GM21360 (cell line): ENCODE results near the gene SWT1.
"Not testable (repeated sequence)": the region's sequence is repeated elsewhere in the genome, so short reads cannot be mapped to it uniquely, and the experiment has no call there.

Experiments
- ATAC-seq: cut with Tn5 transposase; IDR thresholded peaks from one replicate; pipeline ENCODE4 v1.9.1; 2021; ENCODE audit warnings: mild to moderate bottlenecking, moderate library complexity; ENCODE audit not compliant: unreplicated experiment

Gene SWT1

DNA sequence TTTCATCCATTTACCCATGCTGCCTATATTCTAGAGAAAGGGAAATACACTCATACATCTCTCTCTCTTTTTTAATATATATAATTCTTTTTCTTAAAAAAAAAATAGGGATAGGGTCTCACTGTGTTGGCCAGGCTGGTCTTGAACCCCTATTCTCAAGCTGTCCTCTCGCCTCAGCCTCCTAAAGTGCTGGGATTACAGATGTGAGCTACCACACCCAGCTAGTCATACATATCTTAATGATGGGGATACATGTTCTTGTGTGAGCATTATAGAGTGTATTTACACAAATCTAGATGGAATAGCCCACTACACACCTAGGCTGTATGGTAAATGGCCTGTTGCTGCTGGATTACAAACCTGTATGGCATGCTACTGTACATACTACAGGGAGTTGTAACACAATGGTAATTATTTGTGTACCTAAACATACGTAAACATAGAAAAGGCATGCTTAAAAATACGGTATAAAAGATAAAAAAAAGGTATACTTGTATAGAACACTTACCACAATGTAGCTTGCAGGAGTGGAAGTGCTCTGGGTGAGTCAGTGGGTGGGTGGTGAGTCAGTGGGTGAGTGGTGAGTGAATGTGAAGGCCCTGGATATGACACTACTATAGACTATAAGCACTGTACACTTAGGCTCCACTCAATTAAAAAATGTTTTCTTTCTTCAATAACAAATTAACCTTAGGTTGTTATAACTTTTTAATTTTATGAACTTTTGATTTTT lies 87.2 kb downstream of the SWT1 start:
- ATAC-seq: no peak

DNA sequence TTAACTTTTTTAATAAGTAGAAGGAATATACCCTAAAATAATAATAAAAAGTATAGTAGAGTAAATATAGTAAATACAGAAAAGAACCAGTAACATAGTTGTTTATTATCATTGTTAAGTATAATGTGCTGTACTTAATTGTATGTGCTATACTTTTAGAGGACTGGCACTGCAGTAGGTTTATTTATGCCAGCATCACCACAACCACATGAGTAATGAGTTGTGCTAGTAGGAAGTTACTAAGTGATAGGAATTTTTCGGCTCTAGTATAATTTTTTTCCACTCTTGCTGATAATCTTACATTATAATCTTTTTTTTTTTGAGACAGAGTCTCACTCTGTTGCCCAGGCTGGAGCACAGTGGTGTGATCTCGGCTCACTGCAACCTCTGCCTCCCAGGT lies 88.5 kb downstream of the SWT1 start:
- ATAC-seq: no peak

DNA sequence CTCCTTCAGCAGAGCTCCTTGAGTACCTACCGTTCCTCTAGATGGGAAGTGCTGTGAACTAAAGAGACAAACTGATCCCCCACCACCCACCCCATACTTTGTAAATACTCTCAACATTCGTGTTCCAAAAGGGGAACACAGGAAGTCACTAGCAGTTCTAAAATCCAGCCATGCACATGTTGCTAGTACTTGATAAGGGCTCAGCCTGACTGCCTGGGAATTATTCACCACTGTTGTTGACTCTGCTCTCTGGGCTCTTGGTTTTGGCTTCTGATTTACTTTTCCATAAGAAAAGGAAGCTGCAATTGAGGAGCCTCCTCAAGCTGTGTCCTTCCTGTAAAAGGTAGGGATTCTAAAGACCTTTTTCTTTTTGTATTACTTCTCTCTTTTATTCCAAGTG lies 92.6 kb downstream of the SWT1 start:
- no peak for ATAC-seq

DNA sequence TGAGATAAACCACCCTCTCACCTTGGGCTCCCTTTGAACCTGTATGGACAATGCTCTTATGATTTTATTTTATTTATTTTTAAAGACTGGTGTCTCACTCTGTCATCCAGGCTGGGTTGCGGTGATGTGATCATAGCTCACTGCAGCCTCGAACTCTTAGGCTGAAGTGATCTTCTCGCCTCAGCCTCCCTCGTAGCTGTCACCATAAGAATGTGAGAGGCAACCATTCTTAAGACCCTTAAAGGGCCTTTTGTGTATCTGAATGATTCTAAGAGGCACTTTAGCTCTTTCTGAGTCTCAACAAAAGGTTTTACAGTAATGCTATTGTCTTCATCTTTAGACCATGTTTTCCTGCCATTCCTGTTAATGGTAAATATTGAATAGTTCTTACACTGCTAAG lies 93.1 kb downstream of the SWT1 start:
- no peak for ATAC-seq

DNA sequence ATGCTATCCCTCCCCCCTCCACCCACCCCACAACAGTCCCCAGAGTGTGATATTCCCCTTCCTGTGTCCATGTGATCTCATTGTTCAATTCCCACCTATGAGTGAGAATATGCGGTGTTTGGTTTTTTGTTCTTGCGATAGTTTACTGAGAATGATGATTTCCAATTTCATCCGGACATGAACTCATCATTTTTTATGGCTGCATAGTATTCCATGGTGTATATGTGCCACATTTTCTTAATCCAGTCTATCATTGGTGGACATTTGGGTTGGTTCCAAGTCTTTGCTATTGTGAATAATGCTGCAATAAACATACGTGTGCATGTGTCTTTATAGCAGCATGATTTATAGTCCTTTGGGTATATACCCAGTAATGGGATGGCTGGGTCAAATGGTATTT lies 95.0 kb downstream of the SWT1 start:
- not testable (repeated sequence) for ATAC-seq

DNA sequence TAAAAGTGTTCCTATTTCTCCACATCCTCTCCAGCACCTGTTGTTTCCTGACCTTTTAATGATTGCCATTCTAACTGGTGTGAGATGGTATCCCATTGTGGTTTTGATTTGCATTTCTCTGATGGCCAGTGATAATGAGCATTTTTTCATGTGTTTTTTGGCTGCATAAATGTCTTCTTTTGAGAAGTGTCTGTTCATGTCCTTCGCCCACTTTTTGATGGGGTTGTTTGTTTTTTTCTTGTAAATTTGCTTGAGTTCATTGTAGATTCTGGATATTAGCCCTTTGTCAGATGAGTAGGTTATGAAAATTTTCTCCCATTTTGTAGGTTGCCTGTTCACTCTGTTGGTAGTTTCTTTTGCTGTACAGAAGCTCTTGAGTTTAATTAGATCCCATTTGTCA lies 95.4 kb downstream of the SWT1 start:
- ATAC-seq: not testable (repeated sequence)

DNA sequence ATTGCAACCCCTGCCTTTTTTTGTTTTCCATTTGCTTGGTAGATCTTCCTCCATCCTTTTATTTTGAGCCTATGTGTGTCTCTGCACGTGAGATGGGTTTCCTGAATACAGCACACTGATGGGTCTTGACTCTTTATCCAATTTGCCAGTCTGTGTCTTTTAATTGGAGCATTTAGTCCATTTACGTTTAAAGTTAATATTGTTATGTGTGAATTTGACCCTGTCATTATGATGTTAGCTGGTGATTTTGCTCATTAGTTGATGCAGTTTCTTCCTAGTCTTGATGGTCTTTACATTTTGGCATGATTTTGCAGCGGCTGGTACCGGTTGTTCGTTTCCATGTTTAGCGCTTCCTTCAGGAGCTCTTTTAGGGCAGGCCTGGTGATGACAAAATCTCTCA lies 98.6 kb downstream of the SWT1 start:
- not testable (repeated sequence) for ATAC-seq

DNA sequence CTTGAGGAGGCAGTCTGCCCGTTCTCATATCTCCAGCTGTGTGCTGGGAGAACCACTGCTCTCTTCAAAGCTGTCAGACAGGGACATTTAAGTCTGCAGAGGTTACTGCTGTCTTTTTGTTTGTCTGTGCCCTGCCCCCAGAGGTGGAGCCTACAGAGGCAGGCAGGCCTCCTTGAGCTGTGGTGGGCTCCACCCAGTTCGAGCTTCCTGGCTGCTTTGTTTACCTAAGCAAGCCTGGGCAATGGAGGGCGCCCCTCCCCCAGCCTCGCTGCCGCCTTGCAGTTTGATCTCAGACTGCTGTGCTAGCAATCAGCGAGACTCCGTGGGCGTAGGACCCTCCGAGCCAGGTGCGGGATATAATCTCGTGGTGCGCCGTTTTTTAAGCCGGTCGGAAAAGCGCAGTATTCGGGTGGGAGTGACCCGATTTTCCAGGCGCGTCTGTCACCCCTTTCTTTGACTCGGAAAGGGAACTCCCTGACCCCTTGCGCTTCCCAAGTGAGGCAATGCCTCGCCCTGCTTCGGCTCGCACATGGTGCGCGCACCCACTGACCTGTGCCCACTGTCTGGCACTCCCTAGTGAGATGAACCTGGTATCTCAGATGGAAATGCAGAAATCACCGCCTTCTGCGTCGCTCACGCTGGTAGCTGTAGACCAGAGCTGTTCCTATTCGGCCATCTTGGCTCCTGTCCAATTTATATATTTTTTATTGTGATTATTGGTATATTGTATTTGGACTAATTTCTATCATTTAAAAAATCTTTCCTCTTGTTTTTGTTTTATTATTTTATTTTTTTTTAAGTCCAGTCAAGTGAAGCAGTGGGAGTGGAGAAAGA lies 100.4 kb downstream of the SWT1 start:
- not testable (repeated sequence) for ATAC-seq

DNA sequence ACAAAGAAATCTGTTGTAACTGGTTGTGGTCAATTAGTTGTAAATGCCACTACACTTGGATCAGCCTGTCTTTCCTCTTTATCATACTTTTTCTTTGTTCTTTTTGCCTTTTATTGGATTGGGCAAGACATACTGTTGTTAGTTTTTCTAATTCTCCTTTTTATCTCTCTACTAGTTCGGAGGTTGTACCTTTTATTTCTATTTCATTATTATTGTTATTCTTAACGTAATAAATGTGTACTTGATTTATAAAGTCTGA lies 100.9 kb downstream of the SWT1 start:
- no peak for ATAC-seq

DNA sequence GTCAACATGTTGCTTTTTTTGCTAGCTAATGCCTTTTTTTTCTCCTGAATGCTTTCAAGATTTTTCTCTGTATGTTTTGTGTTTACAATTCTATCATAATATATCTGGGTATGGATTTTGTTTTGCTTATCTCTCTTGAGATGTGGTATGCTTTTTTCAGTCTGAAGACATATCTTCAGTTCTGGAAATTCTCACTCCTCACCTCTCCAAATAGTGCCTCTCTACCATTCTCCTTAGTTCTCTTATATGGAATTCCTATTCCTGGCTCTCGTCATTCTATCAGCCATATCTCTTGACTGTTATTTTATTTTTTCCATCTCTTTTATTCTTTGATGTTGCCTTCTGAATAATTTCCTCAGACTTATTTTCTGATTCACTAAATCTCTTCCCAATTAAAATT lies 101.7 kb downstream of the SWT1 start:
- no peak for ATAC-seq

DNA sequence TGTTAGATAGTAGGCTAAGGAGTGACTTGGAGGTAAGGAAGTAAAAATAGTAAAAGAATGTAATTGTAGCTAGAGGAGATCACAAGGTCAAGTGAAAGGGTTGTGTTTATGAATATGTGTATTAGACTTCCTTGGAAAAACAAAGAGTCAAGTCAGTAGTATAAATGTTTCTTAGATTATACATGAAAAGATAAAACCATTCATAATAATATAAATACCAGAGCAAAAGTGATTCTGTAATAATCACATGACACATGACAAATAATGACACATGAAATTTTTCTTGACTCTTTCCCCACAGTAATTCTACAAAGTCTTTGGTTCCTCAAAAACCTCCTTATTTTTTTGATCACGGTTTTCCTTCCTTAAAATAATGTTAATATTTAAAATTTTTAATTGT lies 103.6 kb downstream of the SWT1 start:
- ATAC-seq: no peak

DNA sequence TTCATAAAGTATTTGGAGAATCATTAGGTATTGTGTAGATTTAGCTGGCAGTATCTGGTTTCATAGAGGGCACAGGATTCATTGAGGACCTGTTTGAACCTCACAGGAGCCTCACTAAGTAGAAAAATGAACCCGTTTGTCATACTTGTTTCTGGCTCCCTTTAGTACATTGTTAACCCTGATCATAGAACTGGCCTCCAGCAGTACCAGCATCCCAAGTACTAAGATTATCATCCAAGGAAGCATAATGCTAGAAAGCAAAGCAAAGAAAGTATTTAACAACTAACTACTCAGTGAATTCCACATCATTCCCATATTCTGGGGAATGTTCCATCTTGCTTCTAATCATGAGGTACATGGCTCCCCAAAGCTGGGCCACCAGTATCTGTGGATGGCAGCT lies 105.2 kb downstream of the SWT1 start:
- no peak for ATAC-seq

DNA sequence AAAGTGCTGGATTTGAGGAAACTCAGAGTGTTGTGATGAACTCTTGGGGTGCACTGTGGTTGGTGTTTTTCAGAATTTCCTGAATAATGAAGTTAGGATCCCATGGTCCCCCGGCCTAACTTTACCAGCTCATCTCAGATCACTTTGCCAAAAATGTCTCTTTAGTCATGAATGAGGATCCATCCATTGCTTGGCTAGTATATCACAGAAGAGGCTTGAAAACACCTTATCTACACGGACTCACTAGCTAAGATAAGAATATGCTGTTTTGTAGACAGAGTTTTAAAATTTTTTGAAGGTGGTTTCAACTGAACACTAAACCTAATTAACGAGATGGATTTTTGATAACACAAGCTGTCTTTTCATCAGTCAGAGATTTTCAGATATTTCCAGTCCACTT lies 106.3 kb downstream of the SWT1 start:
- ATAC-seq: no peak

DNA sequence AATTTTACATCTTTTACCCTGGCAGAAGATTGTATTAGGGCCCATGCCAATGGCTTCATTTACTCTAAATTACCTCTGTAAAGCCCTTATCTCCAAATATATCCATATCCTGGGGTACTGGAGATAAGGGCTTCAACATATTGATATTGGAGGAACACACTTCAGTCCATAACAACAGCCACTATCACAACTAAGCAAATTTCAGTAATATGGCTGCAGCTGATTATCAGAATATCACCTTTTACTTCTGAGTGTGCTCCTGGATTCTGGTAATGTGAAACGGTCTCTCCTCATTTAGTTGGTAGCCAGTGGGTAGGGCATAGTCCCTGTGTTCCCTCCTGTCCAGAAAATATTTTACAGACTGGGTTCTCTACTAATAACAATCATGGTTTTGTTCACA lies 106.8 kb downstream of the SWT1 start:
- ATAC-seq: no peak

DNA sequence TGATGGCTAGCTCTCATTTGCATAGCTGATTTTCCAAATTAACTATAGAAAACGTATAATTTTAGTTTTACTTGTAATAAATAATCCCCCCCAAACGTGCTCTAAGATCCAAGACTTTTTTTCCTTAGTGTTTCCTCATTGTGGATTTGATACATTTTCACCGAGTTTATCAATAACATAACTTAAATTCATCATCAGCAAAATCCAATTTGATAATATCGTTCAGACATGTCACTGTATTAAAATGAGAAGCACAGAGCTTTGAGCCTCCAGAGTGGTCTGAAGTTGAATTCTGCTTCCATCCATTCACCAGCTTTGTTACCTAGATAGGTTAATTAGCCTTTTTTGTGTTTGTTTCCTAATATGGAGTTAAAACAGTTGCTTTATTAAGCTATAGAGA lies 108.3 kb downstream of the SWT1 start:
- ATAC-seq: no peak

DNA sequence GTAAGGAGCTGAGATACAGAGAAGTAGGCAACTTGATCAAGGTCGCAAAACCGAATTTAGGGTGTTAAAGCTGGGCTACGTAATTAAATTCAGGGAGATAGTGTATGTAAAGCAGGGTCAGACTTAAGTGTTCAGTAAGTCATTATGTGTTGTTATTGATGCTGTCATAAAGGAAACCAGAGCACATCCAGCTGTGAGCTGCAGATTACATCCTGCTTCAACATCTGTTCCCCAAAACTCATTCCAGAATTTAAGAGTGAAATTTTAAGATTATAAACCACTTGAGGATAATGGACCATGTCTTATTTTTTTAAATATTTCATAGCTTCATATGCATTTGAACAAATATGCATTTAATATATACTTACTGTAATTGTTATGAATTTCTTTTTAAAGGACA lies 110.3 kb downstream of the SWT1 start:
- no peak for ATAC-seq

DNA sequence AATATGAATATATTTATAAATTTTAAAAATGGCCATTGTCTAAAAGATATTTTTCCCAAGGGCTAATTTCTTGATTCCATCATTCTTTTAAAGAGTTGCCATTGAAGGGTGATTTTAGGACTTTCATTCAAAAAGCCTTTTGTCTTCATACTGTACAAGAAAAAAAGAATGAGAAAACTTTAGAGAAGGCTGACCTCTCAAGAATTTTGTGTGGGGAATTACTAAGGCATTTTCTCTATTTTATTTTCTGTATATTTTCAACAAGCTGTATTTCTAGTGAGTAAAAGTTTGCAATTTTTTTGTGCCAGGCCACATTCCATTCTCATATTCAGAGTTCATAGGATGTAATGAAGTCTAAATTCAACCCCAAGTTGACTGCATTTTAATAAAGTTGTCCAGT lies 110.7 kb downstream of the SWT1 start:
- no peak for ATAC-seq

DNA sequence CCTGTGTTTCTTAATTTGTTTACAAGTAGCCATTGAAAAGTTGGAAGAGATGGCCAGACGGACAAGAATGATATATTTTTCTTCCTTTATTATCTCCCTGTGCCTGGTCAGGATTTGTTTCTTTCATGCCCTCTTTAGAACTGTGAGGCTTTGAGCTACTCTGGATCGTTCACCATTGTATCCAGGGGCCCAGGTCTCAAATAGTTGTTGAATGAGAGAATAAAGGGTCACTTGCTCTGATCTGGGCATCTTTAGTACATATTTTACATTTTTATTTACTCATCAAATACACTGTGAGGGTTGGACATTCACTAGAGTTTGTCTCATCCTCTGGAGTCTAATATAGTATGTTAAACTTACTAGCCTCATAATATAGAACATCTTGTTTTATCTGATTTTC lies 111.4 kb downstream of the SWT1 start:
- no peak for ATAC-seq

DNA sequence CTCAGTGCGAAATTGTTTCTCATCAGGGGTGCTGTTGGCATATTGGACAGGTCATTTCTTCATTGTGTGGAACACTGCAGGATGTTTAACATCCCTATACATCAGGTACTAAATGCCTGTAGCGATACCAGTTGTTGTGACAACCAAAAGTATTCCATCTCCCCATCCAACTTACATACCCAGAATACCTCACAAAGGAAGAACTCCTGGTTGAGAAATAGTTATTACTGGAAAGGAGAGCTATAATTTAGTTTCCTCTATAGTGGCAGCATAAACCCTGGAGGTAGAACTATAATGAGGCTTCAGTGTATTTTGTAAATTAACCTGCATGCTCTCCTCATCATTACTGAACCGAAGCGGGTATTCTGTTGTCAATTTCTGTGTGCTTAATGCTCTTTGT lies 115.0 kb downstream of the SWT1 start:
- ATAC-seq: no peak

DNA sequence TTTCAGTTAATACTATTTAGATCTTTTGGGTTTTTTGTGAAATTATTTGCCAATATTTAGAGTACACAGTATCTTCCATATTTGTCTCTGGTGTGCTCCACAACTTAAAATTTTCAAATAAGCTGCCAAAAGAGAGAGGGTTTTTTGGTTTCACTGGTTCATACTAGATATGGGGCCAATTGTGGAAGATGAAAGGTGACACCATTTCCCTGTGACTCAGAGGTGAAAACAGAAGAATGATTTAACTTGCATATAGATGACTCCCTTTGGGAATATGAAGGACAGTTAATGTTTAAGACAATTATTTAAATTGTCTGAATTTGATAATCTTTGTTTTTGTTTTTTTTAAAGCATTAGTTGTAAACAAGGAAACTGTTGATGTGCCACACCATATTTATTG lies 122.6 kb downstream of the SWT1 start:
- ATAC-seq: no peak

DNA sequence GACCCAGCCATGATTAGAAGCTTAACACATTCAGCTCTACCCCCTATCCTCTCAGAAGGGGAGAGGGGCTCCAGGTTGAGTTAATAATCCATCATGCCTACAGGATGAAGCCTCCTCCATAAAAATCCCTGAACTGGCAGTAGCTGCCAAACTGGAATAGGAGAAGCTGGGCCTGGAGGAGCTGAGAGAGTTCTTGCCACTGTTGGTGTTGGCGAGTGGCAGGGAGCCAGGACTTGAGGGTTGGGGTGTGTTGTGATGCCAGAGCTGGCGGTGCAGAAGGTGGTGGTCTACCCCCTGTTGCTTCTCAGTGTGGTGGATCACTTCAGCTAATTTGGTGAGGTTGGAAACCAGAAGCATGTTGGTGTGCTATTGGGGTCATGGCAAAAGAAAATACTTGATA lies 123.6 kb downstream of the SWT1 start:
- no peak for ATAC-seq

DNA sequence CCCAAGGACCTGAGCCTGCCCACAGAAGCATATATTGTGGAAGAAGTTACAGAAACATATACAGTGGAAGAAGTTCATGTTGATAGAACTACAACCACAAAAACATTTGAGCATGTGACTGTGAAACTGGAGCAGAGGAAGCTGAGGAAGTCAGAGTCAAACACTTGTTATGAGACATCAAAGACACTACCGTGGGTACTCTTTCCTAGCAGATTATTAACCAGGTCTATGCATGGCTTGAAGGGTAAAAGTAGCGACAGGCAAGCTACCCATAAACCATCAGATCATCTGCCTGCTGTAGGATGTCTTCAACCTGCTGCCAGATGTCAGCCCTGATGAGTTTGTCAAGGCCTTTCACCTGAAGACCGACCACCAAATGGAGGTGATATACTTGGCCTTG lies 124.3 kb downstream of the SWT1 start:
- no peak for ATAC-seq

DNA sequence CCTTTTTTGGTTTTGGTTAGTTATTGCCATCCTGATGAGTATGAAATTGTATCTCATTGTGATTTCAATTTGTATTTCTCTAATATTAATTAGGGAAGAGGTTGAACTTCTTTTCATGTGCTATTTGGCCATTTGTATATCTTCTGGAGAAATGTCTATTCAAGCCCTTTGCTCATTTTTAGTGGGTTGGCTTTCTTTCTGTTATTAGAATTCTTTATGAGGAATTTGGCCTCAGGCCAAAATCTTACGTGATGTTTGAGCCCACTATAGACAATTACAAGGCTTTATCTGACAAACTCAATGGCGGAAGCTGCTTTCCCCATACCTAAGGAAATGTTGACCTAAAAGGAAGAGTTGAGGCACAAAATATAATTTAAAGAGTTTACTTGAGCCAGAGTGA lies 127.1 kb downstream of the SWT1 start:
- ATAC-seq: no peak
